Measurements from ENCODE around the gene ZCCHC7. TPM values are rescaled to one million over a fixed set of nuclear protein-coding genes. Genes with fewer than 3 reads are reported as not detected.

Gene ZCCHC7
- total RNA-seq, 1 donor from 2014 or later, result 22.1 TPM

DNA sequence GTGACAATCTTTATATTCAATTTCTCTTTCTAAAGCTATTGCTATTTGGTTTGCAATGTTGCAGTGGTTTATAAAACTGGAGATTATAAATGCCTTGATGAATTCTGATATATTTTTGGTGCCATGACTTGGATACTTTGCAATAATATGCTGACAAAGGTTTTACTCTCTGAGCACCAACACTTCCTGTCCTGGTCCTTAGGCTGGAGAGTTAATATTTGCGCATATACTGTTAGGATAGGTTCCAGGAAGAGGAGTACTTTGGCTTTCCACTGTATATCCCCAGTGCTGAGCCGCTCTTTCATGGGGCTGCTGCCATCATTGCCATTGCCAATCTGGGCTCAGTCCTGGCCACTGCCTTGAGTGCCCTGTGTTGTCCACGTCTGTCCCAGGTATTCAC lies 139.6 kb downstream of the ZCCHC7 start:
- Mint-ChIP-seq H3K36me3 (ENCODE audit: low read depth) (peaks cover 11% of the 10 kb centered on the region), H3K4me1 (ENCODE audit: low read depth) (no peaks in the 10 kb centered on the region), H3K27me3 (ENCODE audit: insufficient read depth) (no peaks in the 10 kb centered on the region), H3K4me3 (no peak overlapping the region), H3K9me3 (no peaks in the 10 kb centered on the region), H3K27ac (no peak overlapping the region)
- intact Hi-C loops (cut with micrococcal nuclease), result no loop called here
- no peak for DNase-seq (ENCODE audit: low spot score)

- intact Hi-C loops (cut with micrococcal nuclease), result no loop called here
- DNase-seq (ENCODE audit: low spot score), result no peak
- Mint-ChIP-seq H3K27ac (no peak overlapping the region), H3K36me3 (ENCODE audit: low read depth) (no peaks in the 10 kb centered on the region), H3K9me3 (no peaks in the 10 kb centered on the region), H3K4me3 (no peak overlapping the region), H3K27me3 (ENCODE audit: insufficient read depth) (no peaks in the 10 kb centered on the region), H3K4me1 (ENCODE audit: low read depth) (no peaks in the 10 kb centered on the region)
Measured at GRCh38 chr9:37262410-37262809, 142.0 kb downstream of the ZCCHC7 start.

- no peaks in the 10 kb centered on the region for H3K9me3 Mint-ChIP-seq
- no peaks in the 10 kb centered on the region for H3K4me1 Mint-ChIP-seq (ENCODE audit: low read depth)
- no peak overlapping the region for H3K27ac Mint-ChIP-seq
- no peaks in the 10 kb centered on the region for H3K36me3 Mint-ChIP-seq (ENCODE audit: low read depth)
- no peaks in the 10 kb centered on the region for H3K27me3 Mint-ChIP-seq (ENCODE audit: insufficient read depth)
- intact Hi-C loops (cut with micrococcal nuclease), result no loop called here
- H3K4me3 Mint-ChIP-seq, result no peak overlapping the region
- no peak for DNase-seq (ENCODE audit: low spot score)
Measured at GRCh38 chr9:37264539-37264938, 144.2 kb downstream of the ZCCHC7 start.

DNA sequence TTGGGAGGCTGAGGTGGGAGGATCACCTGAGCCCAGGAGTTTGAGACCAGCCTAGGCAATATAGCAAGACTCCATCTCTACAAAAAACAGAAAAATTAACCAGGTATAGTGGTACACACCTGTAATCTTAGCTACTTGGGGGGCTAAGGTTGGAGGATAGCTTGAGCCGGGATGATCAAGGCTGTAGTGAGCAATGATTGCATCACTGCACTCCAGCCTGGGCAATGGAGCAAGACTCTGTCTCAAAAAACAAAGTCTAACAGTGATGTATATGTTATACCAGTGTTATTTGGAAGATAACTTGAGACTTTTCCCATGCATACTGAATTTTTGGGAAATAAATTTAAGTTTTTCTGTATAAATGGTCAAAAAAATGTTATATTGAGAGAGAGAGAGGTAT lies 146.3 kb downstream of the ZCCHC7 start:
- DNase-seq (ENCODE audit: low spot score), result no peak
- no peaks in the 10 kb centered on the region for H3K36me3 Mint-ChIP-seq (ENCODE audit: low read depth)
- H3K27ac Mint-ChIP-seq, result no peak overlapping the region
- no peak overlapping the region for H3K4me3 Mint-ChIP-seq
- H3K4me1 Mint-ChIP-seq (ENCODE audit: low read depth), result no peaks in the 10 kb centered on the region
- no peaks in the 10 kb centered on the region for H3K27me3 Mint-ChIP-seq (ENCODE audit: insufficient read depth)
- H3K9me3 Mint-ChIP-seq, result no peaks in the 10 kb centered on the region
- intact Hi-C loops (cut with micrococcal nuclease), result no loop called here

- Mint-ChIP-seq H3K4me3 (no peak overlapping the region), H3K36me3 (ENCODE audit: low read depth) (peaks cover 5% of the 10 kb centered on the region), H3K9me3 (peaks cover 10% of the 10 kb centered on the region), H3K27ac (no peak overlapping the region), H3K27me3 (ENCODE audit: insufficient read depth) (no peaks in the 10 kb centered on the region), H3K4me1 (ENCODE audit: low read depth) (no peaks in the 10 kb centered on the region)
- no peak for DNase-seq (ENCODE audit: low spot score)
- intact Hi-C loops (cut with micrococcal nuclease), result no loop called here
Measured at GRCh38 chr9:37269221-37269620, 148.8 kb downstream of the ZCCHC7 start.

GRCh38 chr9:37271679-37272078 lies 151.3 kb downstream of the ZCCHC7 start:
- DNase-seq (ENCODE audit: low spot score), result no peak
- no peak overlapping the region for H3K4me3 Mint-ChIP-seq
- H3K27me3 Mint-ChIP-seq (ENCODE audit: insufficient read depth), result no peaks in the 10 kb centered on the region
- H3K36me3 Mint-ChIP-seq (ENCODE audit: low read depth), result peaks cover 5% of the 10 kb centered on the region
- H3K27ac Mint-ChIP-seq, result no peak overlapping the region
- H3K9me3 Mint-ChIP-seq, result peaks cover 10% of the 10 kb centered on the region
- H3K4me1 Mint-ChIP-seq (ENCODE audit: low read depth), result no peaks in the 10 kb centered on the region
- intact Hi-C loops (cut with micrococcal nuclease), result no loop called here

DNA sequence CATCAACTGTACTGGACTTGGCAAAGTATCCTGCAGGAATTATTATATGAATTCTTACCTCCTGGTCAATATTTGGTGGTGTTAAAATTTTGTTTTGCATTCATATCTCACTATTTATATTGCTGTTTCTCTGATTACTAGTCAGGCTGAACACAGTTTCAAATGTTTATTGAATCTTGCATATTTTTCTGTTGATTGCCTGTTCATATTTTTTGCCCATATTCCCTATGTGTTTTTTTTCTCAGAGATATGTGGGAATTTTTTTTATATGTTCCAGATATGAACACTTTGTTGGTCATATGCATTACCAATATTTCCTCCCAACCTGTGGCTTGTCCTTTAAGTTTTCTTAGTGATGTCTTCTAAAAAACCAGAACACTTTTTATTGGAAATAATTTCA lies 153.2 kb downstream of the ZCCHC7 start:
- Mint-ChIP-seq H3K9me3 (peaks cover 10% of the 10 kb centered on the region), H3K27ac (no peak overlapping the region), H3K4me3 (no peak overlapping the region), H3K27me3 (ENCODE audit: insufficient read depth) (no peaks in the 10 kb centered on the region), H3K4me1 (ENCODE audit: low read depth) (no peaks in the 10 kb centered on the region), H3K36me3 (ENCODE audit: low read depth) (peaks cover 5% of the 10 kb centered on the region)
- no peak for DNase-seq (ENCODE audit: low spot score)
- intact Hi-C loops (cut with micrococcal nuclease), result no loop called here

- Mint-ChIP-seq H3K27me3 (ENCODE audit: insufficient read depth) (no peaks in the 10 kb centered on the region), H3K36me3 (ENCODE audit: low read depth) (peaks cover 3% of the 10 kb centered on the region), H3K4me3 (no peak overlapping the region), H3K27ac (no peak overlapping the region), H3K9me3 (no peaks in the 10 kb centered on the region), H3K4me1 (ENCODE audit: low read depth) (peaks cover 6% of the 10 kb centered on the region)
- intact Hi-C loops (cut with micrococcal nuclease), result no loop called here
- DNase-seq (ENCODE audit: low spot score), result no peak
Measured at GRCh38 chr9:37281541-37281940, 161.2 kb downstream of the ZCCHC7 start.

DNA sequence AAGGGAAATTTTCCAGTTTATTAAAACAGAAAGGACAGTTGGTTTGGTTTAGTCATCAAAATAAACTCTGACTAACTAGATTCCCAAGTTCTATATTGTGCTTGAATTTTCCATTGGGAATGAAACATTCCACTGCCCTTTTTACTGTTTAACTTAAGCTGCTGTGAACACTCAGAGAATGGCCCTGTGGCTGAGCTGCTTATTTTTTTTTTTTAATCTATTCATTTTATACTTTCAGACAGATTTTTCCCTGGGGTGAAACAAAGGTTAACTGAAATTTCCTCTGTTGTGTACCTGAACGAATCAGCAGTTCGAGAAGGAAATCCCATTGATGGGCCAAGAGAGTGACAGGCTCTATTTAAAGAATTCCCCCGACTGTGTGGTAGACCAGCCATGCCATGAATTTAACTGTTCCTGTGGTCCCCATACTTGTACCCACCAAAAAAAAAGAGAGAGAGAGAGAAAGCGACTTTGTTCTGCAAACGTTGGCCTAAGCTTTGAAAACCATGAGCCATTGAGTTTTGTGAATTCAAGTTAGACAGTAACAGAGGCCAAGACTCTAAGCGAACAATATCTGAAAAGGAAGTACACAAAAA lies 163.5 kb downstream of the ZCCHC7 start:
- intact Hi-C loops (cut with micrococcal nuclease), result no loop called here
- no peaks in the 10 kb centered on the region for H3K9me3 Mint-ChIP-seq
- peaks cover 6% of the 10 kb centered on the region for H3K36me3 Mint-ChIP-seq (ENCODE audit: low read depth)
- H3K27ac Mint-ChIP-seq, result peak overlapping the region; percentile 20
- H3K4me3 Mint-ChIP-seq, result no peak overlapping the region
- no peaks in the 10 kb centered on the region for H3K27me3 Mint-ChIP-seq (ENCODE audit: insufficient read depth)
- DNase-seq (ENCODE audit: low spot score), result no peak
- H3K4me1 Mint-ChIP-seq (ENCODE audit: low read depth), result peaks cover 6% of the 10 kb centered on the region

DNA sequence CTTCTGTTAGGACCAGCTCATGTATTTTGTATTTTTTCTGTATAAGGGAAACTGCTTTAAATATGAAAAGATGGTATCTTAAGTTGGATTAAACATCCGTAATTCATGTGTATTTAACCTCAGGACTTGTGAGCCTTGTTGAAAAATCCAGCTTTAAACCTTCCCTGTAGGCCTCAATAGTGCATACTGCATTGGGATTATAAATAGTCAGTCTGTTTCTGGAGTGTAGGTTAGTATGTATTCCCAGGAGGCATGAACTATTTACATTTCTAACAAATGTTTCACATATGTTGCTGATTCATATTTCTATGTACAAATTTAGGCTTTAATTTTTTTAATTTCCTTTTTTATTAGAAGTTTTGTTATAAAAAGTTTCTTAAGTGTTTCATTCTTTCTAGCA lies 164.3 kb downstream of the ZCCHC7 start:
- no peaks in the 10 kb centered on the region for H3K9me3 Mint-ChIP-seq
- no peak overlapping the region for H3K27ac Mint-ChIP-seq
- no peak overlapping the region for H3K4me3 Mint-ChIP-seq
- DNase-seq (ENCODE audit: low spot score), result no peak
- H3K4me1 Mint-ChIP-seq (ENCODE audit: low read depth), result peaks cover 9% of the 10 kb centered on the region
- H3K36me3 Mint-ChIP-seq (ENCODE audit: low read depth), result peaks cover 10% of the 10 kb centered on the region
- intact Hi-C loops (cut with micrococcal nuclease), result no loop called here
- no peaks in the 10 kb centered on the region for H3K27me3 Mint-ChIP-seq (ENCODE audit: insufficient read depth)

- peaks cover 14% of the 10 kb centered on the region for H3K36me3 Mint-ChIP-seq (ENCODE audit: low read depth)
- H3K27me3 Mint-ChIP-seq (ENCODE audit: insufficient read depth), result no peaks in the 10 kb centered on the region
- intact Hi-C loops (cut with micrococcal nuclease), result no loop called here
- no peaks in the 10 kb centered on the region for H3K9me3 Mint-ChIP-seq
- DNase-seq (ENCODE audit: low spot score), result no peak
- peaks cover 21% of the 10 kb centered on the region for H3K4me1 Mint-ChIP-seq (ENCODE audit: low read depth)
- no peak overlapping the region for H3K27ac Mint-ChIP-seq
- no peak overlapping the region for H3K4me3 Mint-ChIP-seq
Measured at GRCh38 chr9:37286530-37287175, 166.3 kb downstream of the ZCCHC7 start.

- Mint-ChIP-seq H3K27me3 (ENCODE audit: insufficient read depth) (no peaks in the 10 kb centered on the region), H3K36me3 (ENCODE audit: low read depth) (peaks cover 14% of the 10 kb centered on the region), H3K4me1 (ENCODE audit: low read depth) (peaks cover 21% of the 10 kb centered on the region), H3K27ac (no peak overlapping the region), H3K9me3 (no peaks in the 10 kb centered on the region), H3K4me3 (no peak overlapping the region)
- intact Hi-C loops (cut with micrococcal nuclease), result no loop called here
- DNase-seq (ENCODE audit: low spot score), result no peak
Measured at GRCh38 chr9:37287317-37287716, 166.9 kb downstream of the ZCCHC7 start.

DNA sequence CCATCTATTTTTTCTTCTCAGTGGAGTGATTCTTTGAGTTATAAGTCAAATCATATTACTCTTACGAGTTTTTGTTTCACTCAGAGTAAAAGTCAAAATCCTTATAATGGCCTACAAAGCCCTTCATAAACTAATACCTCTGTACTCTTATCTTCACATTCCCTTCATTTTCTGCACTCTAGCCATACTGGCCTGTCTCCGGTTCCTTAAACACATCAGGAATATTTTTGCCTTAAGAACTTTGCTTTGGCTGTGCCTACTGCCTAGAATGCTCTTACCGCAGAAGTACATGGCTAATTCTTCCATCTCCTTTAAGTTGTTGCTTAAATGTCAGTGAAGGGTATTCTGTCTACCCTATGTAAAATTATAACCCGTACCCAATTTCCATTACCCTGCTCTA lies 169.3 kb downstream of the ZCCHC7 start:
- Mint-ChIP-seq H3K27me3 (ENCODE audit: insufficient read depth) (no peaks in the 10 kb centered on the region), H3K4me1 (ENCODE audit: low read depth) (peaks cover 25% of the 10 kb centered on the region), H3K27ac (no peak overlapping the region), H3K36me3 (ENCODE audit: low read depth) (peaks cover 14% of the 10 kb centered on the region), H3K9me3 (no peaks in the 10 kb centered on the region), H3K4me3 (no peak overlapping the region)
- no peak for DNase-seq (ENCODE audit: low spot score)
- intact Hi-C loops (cut with micrococcal nuclease), result loop anchor here (1.0 to 2.0 kb wide), 2 partner anchors 13 to 209 kb away; no protein-coding TSS in a partner anchor

Measured in activated T-helper 1 cell treated with anti-CD3 and anti-CD28 coated beads, Interleukin-12 subunit alpha, Interleukin-12 subunit beta, Interleukin-2, Interleukin-4 antibody, amounts not matched to agents 30 ng/mL and 10 ng/mL and 1 ng/mL, durations not matched to agents 14 hours and 24 hours and 36 hours (primary cell).